HepG2 (cell line): ENCODE data around the gene FN1. TPM values are rescaled to one million over a fixed set of nuclear protein-coding genes. Genes with fewer than 3 reads are reported as not detected.

Experiments
- ATAC-seq: fragments of 200-7000 bp; cut with Tn5 transposase; 3 replicates; pipeline ENCODE4 v1.9.1; 2020; ENCODE audit warnings: mild to moderate bottlenecking, moderate library complexity
- BruUV-seq: library from RNA; stranded (reverse); fragments of 400-500 nt; replicated peaks from 2 replicates; lab custom pipeline; 2021; lab: Mats Ljungman, UMichigan
- CTCF ChIA-PET: fragments of 300-600 bp; formaldehyde crosslinking; extraction: SDS; loops from one replicate; lab custom pipeline; 2021; ENCODE audit warnings: low total read pairs, inconsistent platforms, low intra/inter-chr PET ratio; lab: Yijun Ruan, JAX
- POLR2A ChIA-PET: fragments of 350-600 bp; sonication (Branson Sonifier 250); formaldehyde crosslinking; loops from one replicate; lab custom pipeline; 2020; ENCODE audit warnings: antibody characterized with exemption, inconsistent platforms; lab: Yijun Ruan, JAX
- DNase-seq: peaks from one replicate; pipeline ENCODE4 v3.0.0-alpha.2; 2015; ENCODE audit warnings: low spot score
- FAIRE-seq: peaks from 3 replicates; lab custom pipeline; 2011; peaks lifted over from hg19 to GRCh38; lab: Jason Lieb, UNC
- H2AFZ ChIP-seq: one replicate; pipeline ENCODE4 v1.6.1; 2011; ENCODE audit warnings: low read length, inconsistent platforms
- H3K27ac ChIP-seq: fragments of 300-600 bp; 3 replicates; pipeline ENCODE4 v1.8.0; 2011; ENCODE audit warnings: mixed run types, mild to moderate bottlenecking, mixed read lengths, low read length, inconsistent platforms; ENCODE audit not compliant: insufficient read depth; ENCODE audit errors: extremely low read length
- H3K27me3 ChIP-seq, 2 experiments: fragments of 200-600 bp in 1 of 2; 2 replicates in 1 of 2; 3 replicates in 1 of 2; pipeline versions ENCODE4 v1.6.0 to v1.8.0; 2011; ENCODE audit warnings: low read length in 2 of 2, mild to moderate bottlenecking in 2 of 2, moderate library complexity in 2 of 2, inconsistent platforms in 1 of 2; ENCODE audit not compliant: insufficient read depth in 2 of 2, control insufficient read depth in 1 of 2
- H3K36me3 ChIP-seq, 2 experiments: fragments of 200-600 bp in 1 of 2; replicated peaks in 1 of 2; 2 replicates in 1 of 2; 3 replicates in 1 of 2; pipeline versions ENCODE4 v1.5.1 to v1.8.0; 2011; ENCODE audit warnings: low read length in 2 of 2, inconsistent platforms in 1 of 2; ENCODE audit not compliant: insufficient read depth in 2 of 2, control insufficient read depth in 1 of 2
- H3K4me1 ChIP-seq: 2 replicates; pipeline ENCODE4 v1.5.1; 2012; ENCODE audit warnings: low read length, inconsistent platforms; ENCODE audit not compliant: insufficient read depth
- H3K4me2 ChIP-seq: 2 replicates; pipeline ENCODE4 v1.6.0; 2011; ENCODE audit warnings: low read depth, low read length, inconsistent platforms
- H3K4me3 ChIP-seq, 3 experiments: fragments of 200-600 bp in 1 of 3; sonication (generic), shearing (Covaris generic) in 1 of 3; replicated peaks in 1 of 3; 2 replicates each; pipeline ENCODE4 v1.5.1; 2011 to 2016; ENCODE audit warnings: low read length in 3 of 3, inconsistent platforms in 2 of 3, low read depth in 2 of 3, mild to moderate bottlenecking in 2 of 3, control low read depth in 1 of 3, mixed read lengths in 1 of 3; ENCODE audit not compliant: insufficient read depth in 1 of 3
- H3K79me2 ChIP-seq: one replicate; pipeline ENCODE4 v1.6.1; 2011; ENCODE audit warnings: low read length, inconsistent platforms; ENCODE audit not compliant: insufficient read depth
- H3K9ac ChIP-seq: 2 replicates; pipeline ENCODE4 v1.6.0; 2011; ENCODE audit warnings: mild to moderate bottlenecking, low read depth, low read length, inconsistent platforms; ENCODE audit not compliant: insufficient read depth
- H3K9me3 ChIP-seq: 2 replicates; pipeline ENCODE4 v1.5.1; 2012; ENCODE audit warnings: mild to moderate bottlenecking, low read length
- H4K20me1 ChIP-seq: 2 replicates; pipeline ENCODE4 v1.6.0; 2011; ENCODE audit warnings: inconsistent platforms, mild to moderate bottlenecking, low read length, moderate library complexity; ENCODE audit not compliant: insufficient read depth
- HNRNPK ChIP-seq: fragments of 200-400 bp; formaldehyde crosslinking; IDR thresholded peaks from 2 replicates; pipeline ENCODE4 v1.6.1; 2018; ENCODE audit warnings: low read length, low read depth, moderate library complexity, mild to moderate bottlenecking; ENCODE audit not compliant: poor library complexity, severe bottlenecking
- MNT ChIP-seq: fragments of 450-650 bp; IDR thresholded peaks from 2 replicates; pipeline ENCODE4 v1.6.1; 2016
- ZNF430 ChIP-seq: sonication (generic); formaldehyde crosslinking; IDR thresholded peaks from 2 replicates; pipeline ENCODE4 v1.9.0; 2021; ENCODE audit warnings: mild to moderate bottlenecking, missing genetic modification reagents
- ZNF766 ChIP-seq: sonication (generic); formaldehyde crosslinking; IDR thresholded peaks from 2 replicates; pipeline ENCODE4 v1.5.0; 2020; ENCODE audit warnings: missing genetic modification reagents, borderline replicate concordance
- ZSCAN5A ChIP-seq: sonication (generic); formaldehyde crosslinking; IDR thresholded peaks from 2 replicates; pipeline ENCODE4 v1.8.0; 2022; ENCODE audit warnings: mild to moderate bottlenecking, missing genetic modification reagents, borderline replicate concordance
- WGBS: methylation state at CpG from one replicate; pipeline ENCODE4 v1.1.6; 2017; ENCODE audit warnings: low lambda C conversion rate; 5-methylcytosine and 5-hydroxymethylcytosine counted together
- in situ Hi-C: cut with HindIII; loops from 2 replicates; pipeline ENCODE4 v1.10.0; 2017; ENCODE audit warnings: low pct_unique_long_range_greater_than_20kb; ENCODE audit not compliant: extremely low pct_ligation_motif_present
- intact Hi-C: fragments of 100-400 bp; cut with micrococcal nuclease; formaldehyde crosslinking; loops from one replicate; pipeline ENCODE4 v1.10.0; 2022; ENCODE audit not compliant: unreplicated experiment
- polyA plus RNA-seq, 8 experiments: library from polyadenylated mRNA; depleted of rRNA in 3 of 8; stranded (reverse) in 7 of 8; unstranded in 1 of 8; fragments of >200 nt; fragmentation: Illumina TruSeq in 4 of 8; extraction: Trizol in 4 of 8; gene quantifications; 2 replicates each; pipeline versions ENCODE4 v1.2.1 to v1.2.3, GENCODE V29; 2011 to 2016; ENCODE audit warnings: low read depth in 4 of 8, missing spikeins in 1 of 8, mixed read lengths in 1 of 8; ENCODE audit not compliant: insufficient read depth in 1 of 8
- total RNA-seq, 5 experiments: library from RNA; depleted of rRNA; stranded (reverse); fragments of >200 nt; fragmentation: Illumina TruSeq; extraction: Trizol; gene quantifications; 2 replicates each; pipeline ENCODE4 v1.2.3, GENCODE V29; 2016; ENCODE audit warnings: low read depth in 1 of 5

FN1 gene
- total and polyA plus RNA-seq, 2 of the 13 experiments (the other 11 are each of a cell fraction or from before 2014, with no cell fraction given): 1,847 to 6,471 TPM

GRCh38 chr2:215450188-215451011 lies 14.5 kb upstream of the FN1 start:
- intact Hi-C loops (no loop called here), in situ Hi-C loops (no loop called here)
- H2AFZ ChIP-seq: no peak overlapping the region
- H3K9ac ChIP-seq: no peak overlapping the region
- H4K20me1 ChIP-seq: no peaks in the 10 kb centered on the region
- DNase-seq: no peak
- BruUV-seq: no TSS peak
- H3K27ac ChIP-seq: no peak overlapping the region
- no peak overlapping the region for H3K4me2 ChIP-seq
- no peak for FAIRE-seq
- no peak overlapping the region for H3K4me3 ChIP-seq
- no peaks in the 10 kb centered on the region for H3K79me2 ChIP-seq
- ChIA-PET CTCF (interaction anchor here (0.5 kb wide), 1 partner anchor 91 kb away, joined by 3 read pairs; no protein-coding TSS in a partner anchor), POLR2A (interaction anchor here (0.9 kb wide), 1 partner anchor 30 kb away, joined by 3 read pairs; no protein-coding TSS in a partner anchor)
- H3K36me3 ChIP-seq: no peaks in the 10 kb centered on the region
- ATAC-seq: no peak
- TF ChIP-seq ZNF430 (CRISPR knock-in tag): peak; percentile 91
- TF ChIP-seq ZNF766: peak; percentile 88
- TF ChIP-seq ZSCAN5A (CRISPR knock-in tag): 0 out of 2 replicates have a peak, but pooled peaks have one; percentile 56
- TF ChIP-seq HNRNPK: no peak
- TF ChIP-seq MNT: no peak
- no peaks in the 10 kb centered on the region for H3K27me3 ChIP-seq
- peaks cover 13% of the 10 kb centered on the region for H3K4me1 ChIP-seq
- 88% methylated on average over 4 of the region's 4 CpGs for WGBS
- peaks cover 7% of the 10 kb centered on the region for H3K9me3 ChIP-seq
